ENCODE measurements around the gene MFSD1. TPM values are rescaled to one million over a fixed set of nuclear protein-coding genes. Genes with fewer than 3 reads are reported as not detected.

MFSD1 gene
- total and polyA plus RNA-seq, 2 of the 4 experiments (the other 2 are of a cell fraction), result 50.4 to 64.2 TPM

GRCh38 chr3:158835631-158836030 is 33.8 kb downstream of the MFSD1 start:
- Histone ChIP-seq H3K18ac (ENCODE audit: low read depth, low read length) (no peak overlapping the region), H4K20me1 (ENCODE audit: insufficient read depth, low read length) (no peaks in the 10 kb centered on the region), H3K27ac (ENCODE audit: insufficient read depth, low read length) (no peak overlapping the region), H3K4me3 (ENCODE audit: insufficient read depth, low read depth, low read length) (no peak overlapping the region), H4K8ac (ENCODE audit: low read depth in 2 of 2, low read length in 2 of 2) (no peak overlapping the region), H3K23ac (ENCODE audit: low read depth, low read length) (no peak overlapping the region), H3K9me3 (ENCODE audit: control insufficient read depth, insufficient read depth, low read length) (no peaks in the 10 kb centered on the region), H3K27me3 (ENCODE audit: control insufficient read depth, insufficient read depth, low read length) (no peaks in the 10 kb centered on the region), H2BK15ac (ENCODE audit: low read depth, low read length) (no peak overlapping the region), H4K91ac (ENCODE audit: insufficient read depth, low read depth, low read length) (no peak overlapping the region), H2BK5ac (ENCODE audit: low read depth, low read length, poor library complexity, severe bottlenecking) (no peak overlapping the region), H3K9ac (ENCODE audit: low read depth, low read length) (no peak overlapping the region), H2AFZ (replicated peaks; ENCODE audit: low read length, poor library complexity) (no peak overlapping the region), H2AK5ac (ENCODE audit: low read depth, low read length) (no peak overlapping the region), H3K36me3 (ENCODE audit: control insufficient read depth, insufficient read depth, low read length) (no peaks in the 10 kb centered on the region; the same call in 1 of the 2 replicates), H4K5ac (ENCODE audit: low read depth, low read length) (no peak overlapping the region), H3K79me1 (ENCODE audit: low read depth in 1 of 2, low read length in 2 of 2) (no peaks in the 10 kb centered on the region), H3K9me1 (ENCODE audit: insufficient read depth, low read length) (no peaks in the 10 kb centered on the region), H2AK9ac (replicated peaks; ENCODE audit: low read depth, low read length, poor library complexity) (no peak overlapping the region), H2BK20ac (ENCODE audit: low read depth, low read length) (no peak overlapping the region), H3K56ac (ENCODE audit: extremely low read depth, insufficient read depth, low read length) (no peak overlapping the region), H3K4ac (ENCODE audit: low read depth, low read length) (no peak overlapping the region), H3K14ac (replicated peaks; ENCODE audit: low read depth, low read length) (no peak overlapping the region), H3K4me1 (ENCODE audit: control insufficient read depth, insufficient read depth, low read length) (no peaks in the 10 kb centered on the region), H2BK120ac (ENCODE audit: low read depth, low read length) (no peak overlapping the region), H3K4me2 (ENCODE audit: low read depth, low read length) (no peak overlapping the region)
- ChIA-PET CTCF (interaction anchor here (0.6 kb wide), 1 partner anchor 191 kb away, joined by 5 read pairs; the partner anchor contains the start of gene GFM1), POLR2A (ENCODE audit: unreplicated experiment) (interaction anchor here (0.6 kb wide), 1 partner anchor 537 kb away, joined by 3 read pairs; no protein-coding TSS in a partner anchor)
- dilution Hi-C loops (cut with HindIII; ENCODE audit: low sequenced_read_pairs, unreplicated experiment), result no loop called here
- TF ChIP-seq MAZ (IDR thresholded peaks at IDR 0.05; ENCODE audit: borderline replicate concordance, low read depth, low read length), result no peak
- no peak for TF ChIP-seq SMC3 (IDR thresholded peaks at IDR 0.05; ENCODE audit: low read depth, low read length)
- TF ChIP-seq CTCF (conservative IDR thresholded peaks at IDR 0.05; ENCODE audit: low read depth, low read length), result no peak
- TF ChIP-seq MAFK (IDR thresholded peaks at IDR 0.05; ENCODE audit: low read depth, low read length), result no peak
- ATAC-seq (ENCODE audit: low read depth) (no peak), DNase-seq (no peak)
- in situ Hi-C loops (cut with MboI; ENCODE audit: low sequenced_read_pairs), result no loop called here
- WGBS, 2 experiments (ENCODE audit: extremely low coverage in 2 of 2, insufficient read length in 1 of 2), result 75% methylated on average over 1 of the region's 3 CpGs; no CpG with 5 or more reads in 1 of the 2 experiments
- BruUV-seq (replicated peaks), result no TSS peak
- intact Hi-C loops (cut with micrococcal nuclease), result no loop called here

Measured in IMR-90 (cell line).